ENCODE results near the gene TPPP2. TPM values are rescaled to one million over a fixed set of nuclear protein-coding genes. Genes with fewer than 3 reads are reported as not detected.

TPPP2 gene
- total RNA-seq, 1 donor from 2014 or later, result not detected

DNA sequence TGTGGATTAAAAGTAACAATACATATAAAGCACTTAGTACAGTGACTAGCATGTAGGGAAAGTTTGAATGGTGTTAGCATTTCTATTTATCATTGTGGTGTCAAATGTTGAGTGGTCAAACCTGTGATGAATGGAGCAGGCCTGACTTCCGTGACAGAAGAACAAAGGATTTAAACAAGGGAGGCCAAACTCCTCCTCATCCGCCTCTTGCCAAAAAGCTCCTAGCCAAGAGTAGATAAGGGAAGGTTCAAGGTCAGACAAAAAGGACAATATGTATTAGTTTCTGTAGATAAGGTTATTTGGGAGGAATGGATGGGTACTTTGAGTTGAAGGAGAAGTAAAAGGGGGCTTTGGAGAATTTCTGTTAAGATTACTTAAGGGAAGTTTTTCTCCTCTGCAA, 18.6 kb downstream of the TPPP2 start:
- Histone ChIP-seq H3K4me1 (peaks cover 2% of the 10 kb centered on the region), H3K27ac (no peak overlapping the region), H3K4me3 (no peak overlapping the region), H3K9me3 (no peaks in the 10 kb centered on the region), H3K27me3 (no peaks in the 10 kb centered on the region), H3K36me3 (no peaks in the 10 kb centered on the region)
- TF ChIP-seq, protein P1, sequence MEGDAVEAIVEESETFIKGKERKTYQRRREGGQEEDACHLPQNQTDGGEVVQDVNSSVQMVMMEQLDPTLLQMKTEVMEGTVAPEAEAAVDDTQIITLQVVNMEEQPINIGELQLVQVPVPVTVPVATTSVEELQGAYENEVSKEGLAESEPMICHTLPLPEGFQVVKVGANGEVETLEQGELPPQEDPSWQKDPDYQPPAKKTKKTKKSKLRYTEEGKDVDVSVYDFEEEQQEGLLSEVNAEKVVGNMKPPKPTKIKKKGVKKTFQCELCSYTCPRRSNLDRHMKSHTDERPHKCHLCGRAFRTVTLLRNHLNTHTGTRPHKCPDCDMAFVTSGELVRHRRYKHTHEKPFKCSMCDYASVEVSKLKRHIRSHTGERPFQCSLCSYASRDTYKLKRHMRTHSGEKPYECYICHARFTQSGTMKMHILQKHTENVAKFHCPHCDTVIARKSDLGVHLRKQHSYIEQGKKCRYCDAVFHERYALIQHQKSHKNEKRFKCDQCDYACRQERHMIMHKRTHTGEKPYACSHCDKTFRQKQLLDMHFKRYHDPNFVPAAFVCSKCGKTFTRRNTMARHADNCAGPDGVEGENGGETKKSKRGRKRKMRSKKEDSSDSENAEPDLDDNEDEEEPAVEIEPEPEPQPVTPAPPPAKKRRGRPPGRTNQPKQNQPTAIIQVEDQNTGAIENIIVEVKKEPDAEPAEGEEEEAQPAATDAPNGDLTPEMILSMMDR (IDR thresholded peaks at IDR 0.05), result no peak
- TF ChIP-seq POLR2A (IDR thresholded peaks at IDR 0.05) (no peak), POLR2AphosphoS5 (IDR thresholded peaks at IDR 0.05; ENCODE audit: insufficient read depth in 1 of 2, low read depth in 1 of 2) (no peak)
- no peak for DNase-seq (ENCODE audit: extremely low spot score in 2 of 2)
- intact Hi-C loops (cut with DNase I), result no loop called here

DNA sequence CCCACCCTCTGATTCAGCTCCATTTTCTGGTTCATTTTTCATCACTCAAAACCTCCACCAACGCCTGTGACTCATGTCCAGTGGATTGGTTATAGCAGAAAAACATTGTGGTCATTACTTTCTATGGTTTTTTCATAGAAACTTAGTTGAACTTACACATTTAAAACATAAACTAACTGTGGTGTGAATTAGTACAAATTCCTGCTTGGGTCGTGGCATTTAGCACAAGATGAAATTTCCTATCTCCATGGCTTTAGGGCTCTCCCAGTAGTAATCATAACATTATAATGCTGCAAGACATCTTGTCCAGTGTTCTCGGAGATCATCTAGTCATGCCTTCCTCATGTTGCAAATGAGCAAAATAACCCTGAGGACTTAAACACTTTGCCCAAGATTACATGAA, 19.3 kb downstream of the TPPP2 start:
- Histone ChIP-seq H3K9me3 (no peaks in the 10 kb centered on the region), H3K27me3 (no peaks in the 10 kb centered on the region), H3K27ac (no peak overlapping the region), H3K36me3 (no peaks in the 10 kb centered on the region), H3K4me1 (no peaks in the 10 kb centered on the region), H3K4me3 (no peak overlapping the region)
- TF ChIP-seq, protein P1 (IDR thresholded peaks at IDR 0.05), result no peak
- TF ChIP-seq POLR2AphosphoS5 (IDR thresholded peaks at IDR 0.05; ENCODE audit: insufficient read depth in 1 of 2, low read depth in 1 of 2), result no peak
- no peak for TF ChIP-seq POLR2A (IDR thresholded peaks at IDR 0.05)
- intact Hi-C loops (cut with DNase I), result no loop called here
- no peak for DNase-seq (ENCODE audit: extremely low spot score in 2 of 2)

DNA sequence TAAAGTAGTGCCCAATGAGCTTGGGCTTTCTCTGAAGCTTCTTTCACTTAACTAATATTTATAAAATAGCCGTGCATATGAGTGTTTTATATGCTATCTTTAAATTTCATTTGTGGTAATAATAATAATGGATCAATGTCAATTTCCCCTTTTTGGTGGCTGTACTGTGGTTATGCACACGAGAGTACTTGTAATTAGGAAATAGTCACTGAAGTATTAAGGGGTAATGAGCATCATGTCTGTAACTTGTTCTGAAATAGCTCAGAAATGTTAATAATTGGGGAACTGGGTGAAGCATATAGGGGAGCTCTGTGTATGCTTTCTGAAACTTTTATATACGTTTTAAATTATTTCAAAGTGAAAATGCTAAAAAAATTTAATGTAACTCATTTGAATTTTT, 20.6 kb downstream of the TPPP2 start:
- Histone ChIP-seq H3K4me3 (no peak overlapping the region), H3K27ac (no peak overlapping the region), H3K9me3 (no peaks in the 10 kb centered on the region), H3K4me1 (no peaks in the 10 kb centered on the region), H3K27me3 (no peaks in the 10 kb centered on the region), H3K36me3 (no peaks in the 10 kb centered on the region)
- TF ChIP-seq, protein P1 (IDR thresholded peaks at IDR 0.05), result no peak
- DNase-seq (ENCODE audit: extremely low spot score in 2 of 2), result no peak
- intact Hi-C loops (cut with DNase I), result no loop called here

DNA sequence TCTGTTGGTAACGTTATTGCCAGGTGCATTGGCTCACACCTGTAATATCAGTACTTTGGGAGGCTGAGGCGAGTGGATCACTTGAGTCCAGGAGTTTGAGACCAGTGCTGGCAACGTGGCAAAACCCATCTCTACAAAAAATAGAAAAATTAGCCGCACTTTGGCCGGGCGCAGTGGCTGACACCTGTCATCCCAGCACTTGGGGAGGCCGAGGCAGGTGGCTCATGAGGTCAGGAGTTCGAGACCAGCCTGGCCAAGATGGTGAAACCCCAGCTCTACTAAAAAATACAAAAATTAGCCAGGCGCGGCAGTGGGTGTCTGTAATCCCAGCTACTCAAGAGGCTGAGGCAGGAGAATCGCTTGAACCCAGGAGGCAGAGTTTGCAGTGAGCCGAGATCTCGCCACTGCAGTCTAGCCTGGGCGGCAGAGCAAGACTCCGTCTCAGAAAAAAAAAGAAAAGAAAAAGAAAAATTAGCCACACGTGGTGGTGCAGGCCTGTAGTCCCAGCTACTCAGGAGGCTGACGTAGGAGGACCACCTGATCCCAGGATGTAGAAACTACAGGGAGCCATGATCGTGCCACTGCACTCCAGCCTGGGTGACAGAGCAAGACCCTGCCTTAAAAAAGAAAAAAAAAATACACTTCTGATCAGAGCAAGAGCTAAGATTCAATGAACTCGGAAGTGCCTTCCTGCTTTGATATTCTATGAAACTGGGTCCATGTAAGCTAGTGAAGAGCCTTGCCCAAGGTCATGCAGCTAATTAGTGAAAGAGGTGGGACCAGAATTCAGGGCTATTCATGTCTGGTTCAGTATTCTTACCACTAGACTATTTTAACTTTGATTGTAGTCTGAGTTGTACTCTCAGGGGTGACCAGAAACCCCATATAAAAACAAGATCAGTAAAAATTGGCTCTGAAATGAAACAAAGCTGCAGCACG, 23.4 kb downstream of the TPPP2 start:
- H3K27me3 ChIP-seq, result no peaks in the 10 kb centered on the region
- H3K4me1 ChIP-seq, result no peaks in the 10 kb centered on the region
- H3K4me3 ChIP-seq, result no peak overlapping the region
- DNase-seq (ENCODE audit: extremely low spot score in 2 of 2), result no peak
- TF ChIP-seq, protein P1 (IDR thresholded peaks at IDR 0.05), result no peak
- no peak for TF ChIP-seq POLR2AphosphoS5 (IDR thresholded peaks at IDR 0.05; ENCODE audit: insufficient read depth in 1 of 2, low read depth in 1 of 2)
- TF ChIP-seq POLR2A (IDR thresholded peaks at IDR 0.05), result no peak
- H3K27ac ChIP-seq, result no peak overlapping the region
- H3K9me3 ChIP-seq, result no peaks in the 10 kb centered on the region
- H3K36me3 ChIP-seq, result no peaks in the 10 kb centered on the region
- intact Hi-C loops (cut with DNase I), result no loop called here

GRCh38 chr14:21054123-21054767, 24.2 kb downstream of the TPPP2 start:
- no peak for TF ChIP-seq POLR2AphosphoS5 (IDR thresholded peaks at IDR 0.05; ENCODE audit: insufficient read depth in 1 of 2, low read depth in 1 of 2)
- TF ChIP-seq, protein P1 (IDR thresholded peaks at IDR 0.05), result no peak
- no peak for TF ChIP-seq POLR2A (IDR thresholded peaks at IDR 0.05)
- no peak for DNase-seq (ENCODE audit: extremely low spot score in 2 of 2)
- Histone ChIP-seq H3K4me3 (no peak overlapping the region), H3K9me3 (no peaks in the 10 kb centered on the region), H3K4me1 (no peaks in the 10 kb centered on the region), H3K27me3 (no peaks in the 10 kb centered on the region), H3K27ac (no peak overlapping the region), H3K36me3 (no peaks in the 10 kb centered on the region)
- intact Hi-C loops (cut with DNase I), result no loop called here
